AG08395 (cell line): ENCODE results near the gene SH3BP1.

Experiments
- DNase-seq: peaks from one replicate; pipeline ENCODE4 v3.0.0; 2012; ENCODE audit warnings: mixed read lengths, low spot score

The SH3BP1 gene

DNA sequence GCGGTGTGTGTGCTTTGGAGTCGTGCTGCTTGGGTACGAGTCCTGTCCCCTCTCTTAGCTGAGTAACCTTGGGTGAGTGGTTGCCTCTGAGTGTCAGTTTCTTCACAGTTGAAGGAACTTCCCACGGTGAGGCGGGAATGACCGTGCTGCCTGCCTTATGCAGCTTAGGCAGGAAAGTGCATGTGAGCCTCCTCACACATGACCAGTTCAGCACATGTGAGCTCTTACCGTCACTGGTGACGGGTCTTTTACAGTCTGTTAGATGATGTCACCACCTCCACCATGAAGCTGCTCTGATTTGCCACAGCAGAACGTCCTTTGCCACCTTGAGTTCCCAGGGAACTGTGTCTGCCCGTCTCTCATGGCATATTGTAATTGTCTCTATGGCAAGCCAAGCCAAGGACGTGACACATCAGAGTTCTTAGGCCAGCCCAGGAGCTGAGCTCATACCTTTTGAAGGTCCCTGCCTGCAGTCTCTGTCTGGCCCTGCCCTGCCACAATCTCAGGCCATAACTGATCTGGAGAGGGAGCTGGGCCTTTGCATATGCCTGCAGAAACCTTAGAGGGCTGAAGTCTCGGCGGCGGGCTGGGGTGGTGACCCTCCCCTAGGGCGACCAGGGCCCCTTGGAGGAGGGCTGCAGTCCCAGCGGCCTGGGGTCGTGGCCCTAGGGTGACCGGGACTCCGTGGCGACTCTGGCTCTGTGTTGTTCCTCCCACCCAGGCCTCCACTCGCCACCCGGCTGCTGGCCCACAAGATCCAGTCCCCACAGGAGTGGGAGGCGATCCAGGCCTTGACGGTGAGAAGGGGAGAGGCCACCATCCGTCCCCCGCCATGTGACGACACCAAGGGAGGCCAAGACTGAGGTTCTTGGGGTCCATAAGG, 23.0 kb upstream of the SH3BP1 start:
- no peak for DNase-seq

DNA sequence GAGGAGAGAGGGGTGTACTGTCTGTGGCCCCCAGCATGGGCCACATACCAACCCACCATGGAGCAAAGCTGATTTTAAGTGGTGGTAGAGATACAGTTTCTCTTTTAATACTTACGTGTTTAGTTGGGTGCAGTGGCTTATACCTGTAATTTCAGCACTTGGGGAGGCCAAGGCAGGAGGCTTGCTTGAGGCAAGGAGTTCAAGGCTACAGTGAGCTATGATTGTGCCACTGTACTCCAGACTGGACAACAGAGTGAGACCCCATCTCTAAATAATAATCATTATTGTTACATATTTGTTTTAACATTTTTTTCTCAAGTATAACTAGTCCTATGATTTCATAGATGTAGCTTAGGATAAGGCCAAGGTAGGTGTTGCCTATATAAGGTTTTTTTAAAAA, 22.0 kb upstream of the SH3BP1 start:
- no peak for DNase-seq

DNA sequence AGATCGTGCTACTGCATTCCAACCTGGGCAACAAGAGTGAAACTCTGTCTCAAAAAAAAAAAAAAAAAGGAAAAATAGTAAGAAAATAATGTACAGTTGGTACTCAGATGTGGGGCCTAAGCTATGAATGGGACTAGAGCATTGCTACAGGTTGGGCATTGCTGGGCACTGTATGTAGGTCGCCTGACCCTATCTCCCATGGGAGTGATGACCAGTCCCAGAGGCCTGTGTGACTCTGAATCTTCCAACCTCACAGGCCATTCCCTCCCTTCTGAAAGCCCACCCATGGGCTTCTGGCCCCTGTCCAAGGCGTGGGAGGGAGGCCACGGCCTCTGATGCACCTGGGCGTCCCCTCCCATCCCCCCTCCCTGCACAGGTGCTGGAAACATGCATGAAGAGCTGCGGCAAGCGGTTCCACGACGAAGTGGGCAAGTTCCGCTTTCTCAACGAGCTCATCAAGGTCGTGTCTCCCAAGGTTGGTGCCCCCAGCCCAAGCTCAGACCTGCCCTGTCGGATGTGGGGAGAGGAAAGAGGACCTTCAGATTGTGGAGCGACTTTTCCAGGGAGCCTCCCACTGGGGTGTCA, 21.3 kb upstream of the SH3BP1 start:
- DNase-seq, result no peak

DNA sequence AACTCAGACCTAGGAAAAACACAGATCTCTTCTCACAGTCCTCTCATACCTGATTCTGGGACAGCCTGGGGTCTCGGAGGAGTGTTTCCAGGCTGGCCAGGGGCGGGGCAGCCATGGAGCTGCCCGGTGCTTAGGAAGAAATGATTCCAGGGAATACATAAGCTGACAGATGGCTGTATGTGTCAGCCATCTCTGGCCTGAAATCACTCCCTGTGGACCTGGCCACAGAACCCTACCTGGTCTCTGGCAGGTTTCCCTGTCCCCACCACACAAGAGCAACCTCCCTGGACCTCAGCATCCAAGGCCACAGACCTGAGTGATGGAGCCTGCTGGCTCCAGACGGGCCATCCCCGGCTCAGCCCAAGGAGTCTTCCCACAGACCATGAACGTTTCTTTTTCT, 20.8 kb upstream of the SH3BP1 start:
- DNase-seq, result no peak

DNA sequence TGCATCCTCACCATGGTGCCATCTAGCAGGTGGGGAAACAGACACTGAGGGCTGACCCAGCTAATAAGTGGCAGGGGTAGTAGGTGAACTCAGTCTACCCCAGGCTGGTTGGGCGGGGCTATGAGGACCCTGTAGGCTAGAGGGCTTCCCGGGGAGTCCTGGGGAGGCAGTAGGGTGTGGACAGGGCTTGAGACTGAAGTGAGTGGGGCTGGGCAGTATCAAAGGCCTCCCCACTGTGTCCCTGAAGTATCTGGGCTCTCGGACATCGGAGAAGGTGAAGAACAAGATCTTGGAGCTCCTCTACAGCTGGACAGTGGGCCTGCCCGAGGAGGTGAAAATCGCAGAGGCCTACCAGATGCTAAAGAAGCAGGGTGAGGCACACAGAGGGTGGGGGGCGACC, 19.5 kb upstream of the SH3BP1 start:
- DNase-seq, result no peak

DNA sequence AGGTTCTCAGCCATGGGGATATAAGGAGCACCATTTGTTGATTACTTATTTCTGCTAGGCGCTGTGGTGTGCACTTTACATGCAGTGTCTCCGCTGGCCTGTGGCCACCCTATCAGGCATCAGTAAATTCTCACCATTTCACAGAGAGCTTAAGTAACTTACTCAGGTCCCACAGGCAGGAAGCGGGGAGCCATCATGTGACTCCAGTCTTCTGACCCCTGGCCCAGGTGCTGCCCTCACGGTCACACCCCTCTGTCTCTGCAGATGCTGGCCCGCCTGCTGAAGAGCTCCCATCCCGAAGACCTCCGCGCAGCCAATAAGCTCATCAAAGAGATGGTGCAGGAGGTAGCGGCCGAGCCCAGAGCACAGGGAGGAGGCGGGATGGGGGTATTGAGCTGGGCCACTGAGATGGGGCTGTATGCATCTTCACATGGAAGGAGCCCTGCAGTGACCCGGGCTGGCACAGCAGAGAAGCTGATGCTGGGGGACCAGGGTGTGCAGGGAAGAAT, 18.1 kb upstream of the SH3BP1 start:
- no peak for DNase-seq

DNA sequence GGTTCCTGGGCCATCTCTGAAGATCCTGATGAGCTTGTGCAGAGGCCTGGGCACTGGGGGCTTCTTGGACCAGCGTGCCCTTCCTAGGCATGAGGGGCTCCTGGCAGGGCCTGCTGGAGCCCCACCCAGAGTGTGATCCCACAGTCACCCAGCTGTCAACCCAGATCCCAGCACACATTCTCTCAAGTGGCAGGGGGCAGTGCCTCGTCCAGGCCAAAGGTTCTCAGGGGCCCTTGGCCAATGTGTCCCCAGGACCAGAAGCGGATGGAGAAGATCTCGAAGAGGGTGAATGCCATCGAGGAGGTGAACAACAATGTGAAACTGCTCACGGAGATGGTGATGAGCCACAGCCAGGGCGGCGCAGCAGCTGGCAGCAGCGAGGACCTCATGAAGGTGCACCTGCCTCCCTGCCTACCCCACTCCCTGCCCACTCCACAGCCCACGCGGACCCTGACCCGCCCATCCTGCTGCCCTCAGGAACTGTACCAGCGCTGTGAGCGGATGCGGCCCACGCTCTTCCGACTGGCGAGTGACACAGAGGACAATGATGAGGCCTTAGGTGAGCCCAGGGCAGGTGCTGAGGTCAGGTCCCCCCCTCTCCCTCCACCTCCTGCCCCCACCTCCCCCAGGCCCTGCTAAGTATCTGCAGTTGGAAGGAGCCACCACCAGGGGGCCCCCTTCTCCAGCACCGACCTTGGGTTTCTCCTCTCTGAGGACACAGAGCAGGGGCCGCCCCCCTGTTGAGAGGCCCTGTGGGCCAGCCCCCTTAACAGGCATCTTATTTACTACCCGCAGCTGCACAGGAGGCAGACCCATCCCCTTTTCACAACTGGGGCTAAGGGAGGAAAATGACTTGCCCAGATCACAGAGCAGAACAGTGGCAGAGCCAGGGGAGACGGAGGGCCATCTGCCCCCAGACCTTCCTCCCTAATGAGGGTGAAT, 16.1 kb upstream of the SH3BP1 start:
- peak; percentile 84 for DNase-seq

DNA sequence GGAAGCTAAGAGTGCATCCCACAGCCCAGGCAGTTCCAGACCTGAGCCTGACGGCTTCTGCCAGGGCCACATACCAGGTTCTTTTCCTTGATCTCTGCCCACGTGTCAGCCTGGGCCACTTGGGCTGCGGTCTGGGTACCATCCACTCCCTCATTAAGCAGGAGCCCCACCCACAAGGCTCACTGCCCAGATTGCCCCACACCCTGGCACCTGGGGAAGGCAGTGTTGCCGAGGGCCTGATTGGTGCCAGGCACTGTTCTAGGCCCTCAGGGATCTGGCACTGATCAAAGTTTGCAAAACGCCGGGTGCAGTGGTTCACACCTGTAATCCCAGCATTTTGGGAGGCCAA, 15.5 kb upstream of the SH3BP1 start:
- no peak for DNase-seq

DNA sequence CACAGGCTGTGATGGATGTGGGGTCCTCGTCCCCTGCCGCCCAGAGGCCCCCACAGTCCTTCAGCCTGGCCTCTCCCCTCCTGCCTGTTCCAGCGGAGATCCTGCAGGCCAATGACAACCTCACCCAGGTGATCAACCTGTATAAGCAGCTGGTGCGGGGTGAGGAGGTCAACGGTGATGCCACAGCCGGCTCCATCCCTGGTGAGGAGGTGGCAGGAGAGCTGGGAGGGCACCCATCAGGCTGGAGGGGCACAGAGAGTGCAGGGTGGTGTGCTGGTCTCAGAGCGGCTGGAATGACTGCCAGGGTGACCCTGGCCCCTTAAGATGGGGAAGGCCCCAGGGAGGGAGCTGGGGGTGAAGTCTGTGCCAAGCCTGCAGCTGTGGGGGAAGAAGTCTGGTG, 14.6 kb upstream of the SH3BP1 start:
- no peak for DNase-seq

DNA sequence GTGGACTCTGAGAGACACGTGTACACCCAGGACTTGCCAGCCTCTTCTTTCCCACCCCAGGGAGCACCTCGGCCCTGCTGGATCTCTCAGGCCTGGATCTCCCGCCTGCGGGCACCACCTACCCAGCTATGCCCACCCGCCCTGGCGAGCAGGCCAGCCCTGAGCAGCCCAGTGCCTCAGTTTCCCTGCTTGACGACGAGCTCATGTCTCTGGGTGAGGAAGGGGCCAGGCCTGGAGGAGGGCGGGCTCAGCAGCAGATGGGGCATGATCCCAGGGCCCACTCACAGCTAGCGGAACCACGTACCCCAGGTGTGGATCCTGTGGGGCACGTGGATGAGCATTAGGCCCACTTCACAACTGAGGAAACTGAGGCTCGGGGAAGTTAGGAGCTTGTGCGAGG, 13.7 kb upstream of the SH3BP1 start:
- no peak for DNase-seq

DNA sequence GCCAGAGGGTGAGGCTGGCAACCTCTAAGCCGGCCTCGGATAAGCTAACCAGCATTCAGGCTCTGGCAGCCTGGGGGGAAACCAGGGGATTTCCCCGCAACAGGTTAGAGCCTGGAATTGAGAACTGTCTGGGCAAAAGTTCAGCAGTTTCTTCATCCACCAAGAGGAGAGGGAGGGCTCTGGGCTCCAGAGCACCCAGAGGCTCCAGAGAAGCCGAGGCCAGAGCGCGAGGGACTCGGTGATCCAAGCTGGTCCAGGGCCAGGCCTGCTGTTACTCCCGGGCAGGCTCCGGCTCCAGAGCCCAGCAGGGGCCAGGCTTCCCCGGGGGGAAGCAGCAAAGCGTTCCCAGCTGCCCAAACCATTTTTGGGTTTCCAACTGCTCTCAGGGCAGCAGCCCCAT, 13.3 kb upstream of the SH3BP1 start:
- DNase-seq, result peak; percentile 10

DNA sequence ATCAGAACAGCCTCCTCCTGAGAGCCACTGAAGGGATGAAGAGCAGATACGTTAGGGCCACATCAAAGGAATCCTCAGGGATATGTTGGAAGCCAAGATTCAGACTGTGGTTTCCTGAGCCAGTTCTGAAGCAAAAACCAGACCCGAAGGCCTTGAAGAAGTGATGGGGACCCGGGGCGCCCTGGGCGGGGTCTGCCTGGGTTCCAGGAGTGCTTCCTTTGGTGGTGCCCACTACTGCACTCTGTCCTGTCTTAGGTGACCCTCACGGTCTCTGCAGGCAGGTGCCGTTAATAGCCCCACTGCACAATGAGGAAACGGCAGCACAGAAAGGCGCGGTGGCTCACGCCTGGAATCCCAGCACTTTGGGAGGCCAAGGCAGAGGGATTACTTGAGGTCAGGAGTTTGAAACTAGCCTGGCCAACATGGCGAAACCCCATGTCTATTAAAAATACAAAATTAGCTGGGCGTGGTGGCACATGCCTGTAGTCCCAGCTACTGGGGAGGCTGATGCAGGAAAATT, 12.9 kb upstream of the SH3BP1 start:
- no peak for DNase-seq

DNA sequence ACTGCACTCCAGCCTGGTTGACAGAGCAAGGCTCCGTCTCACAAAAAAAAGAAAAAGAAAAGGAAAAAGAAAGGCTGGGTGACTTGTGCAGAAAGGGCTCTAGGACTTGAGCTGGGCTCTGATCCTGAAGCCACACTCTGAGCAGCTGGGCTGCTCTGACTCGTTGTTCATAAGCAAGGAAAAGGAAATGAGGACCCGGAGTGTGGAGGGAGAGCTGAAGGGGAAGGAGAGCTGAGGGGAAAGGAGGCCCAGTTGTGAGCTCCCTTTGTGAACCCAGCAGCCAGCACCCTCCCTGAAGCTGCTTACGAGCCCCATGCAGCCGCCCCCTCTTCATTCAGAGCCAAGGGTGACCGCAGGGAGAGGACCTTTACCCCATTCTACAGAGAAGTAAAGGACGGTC, 12.3 kb upstream of the SH3BP1 start:
- DNase-seq, result no peak

DNA sequence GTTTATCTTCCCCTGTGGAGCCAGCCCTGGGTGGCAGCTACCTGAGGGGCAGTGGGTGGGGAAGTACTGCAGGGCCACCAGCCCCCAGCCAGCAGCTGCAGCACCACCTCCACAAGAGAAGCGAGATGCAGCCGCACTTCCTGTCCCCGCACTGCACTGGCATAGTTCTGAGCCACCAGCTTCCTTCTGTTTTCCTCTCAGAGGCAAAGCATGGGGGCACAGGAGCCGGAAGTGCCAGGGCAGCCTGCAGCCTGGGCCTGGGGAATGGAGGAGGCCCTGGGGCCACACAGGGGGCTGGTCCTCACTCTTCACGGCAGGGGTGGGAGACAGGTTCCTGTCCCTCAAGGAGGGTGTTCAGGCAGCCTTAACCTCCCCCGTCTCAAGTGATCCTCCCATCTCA, 11.9 kb upstream of the SH3BP1 start:
- DNase-seq, result no peak

DNA sequence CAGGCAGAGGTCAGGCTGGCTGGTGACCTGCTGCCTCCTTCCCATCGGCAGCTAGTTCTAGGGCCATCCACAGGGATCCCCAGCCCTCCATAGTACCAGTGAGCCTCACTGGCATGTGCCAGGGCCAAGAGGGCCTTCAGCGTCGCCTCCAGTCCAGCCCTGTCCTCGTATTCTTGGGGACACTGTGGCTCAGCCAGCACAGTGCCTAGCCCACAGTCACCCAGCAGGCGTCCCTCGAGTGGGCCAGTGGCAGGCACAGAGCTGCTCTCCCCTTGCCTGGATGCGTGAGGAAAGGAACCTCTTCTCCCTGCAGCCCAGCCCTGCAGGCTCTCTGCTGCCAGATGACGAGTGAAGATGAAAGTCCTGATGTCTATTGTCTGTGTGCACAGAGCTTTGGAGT, 10.6 kb upstream of the SH3BP1 start:
- DNase-seq, result no peak

DNA sequence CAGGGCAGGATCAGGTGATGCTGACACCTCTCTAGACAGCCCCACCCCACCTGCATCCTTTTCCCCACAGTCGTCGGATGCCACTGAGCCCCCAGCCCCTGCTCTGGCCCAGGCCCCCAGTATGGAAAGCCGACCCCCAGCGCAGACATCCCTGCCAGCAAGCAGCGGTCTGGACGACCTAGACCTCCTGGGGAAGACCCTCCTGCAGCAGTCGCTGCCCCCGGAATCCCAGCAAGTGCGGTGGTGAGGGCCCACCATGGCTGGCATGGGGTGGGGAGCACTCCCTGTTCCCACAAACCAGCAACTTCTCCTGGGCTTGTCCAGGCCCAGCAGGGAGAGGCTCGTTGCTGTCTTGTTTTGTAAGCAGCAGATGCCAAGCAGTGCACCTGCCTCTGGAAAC, 9.5 kb upstream of the SH3BP1 start:
- no peak for DNase-seq

DNA sequence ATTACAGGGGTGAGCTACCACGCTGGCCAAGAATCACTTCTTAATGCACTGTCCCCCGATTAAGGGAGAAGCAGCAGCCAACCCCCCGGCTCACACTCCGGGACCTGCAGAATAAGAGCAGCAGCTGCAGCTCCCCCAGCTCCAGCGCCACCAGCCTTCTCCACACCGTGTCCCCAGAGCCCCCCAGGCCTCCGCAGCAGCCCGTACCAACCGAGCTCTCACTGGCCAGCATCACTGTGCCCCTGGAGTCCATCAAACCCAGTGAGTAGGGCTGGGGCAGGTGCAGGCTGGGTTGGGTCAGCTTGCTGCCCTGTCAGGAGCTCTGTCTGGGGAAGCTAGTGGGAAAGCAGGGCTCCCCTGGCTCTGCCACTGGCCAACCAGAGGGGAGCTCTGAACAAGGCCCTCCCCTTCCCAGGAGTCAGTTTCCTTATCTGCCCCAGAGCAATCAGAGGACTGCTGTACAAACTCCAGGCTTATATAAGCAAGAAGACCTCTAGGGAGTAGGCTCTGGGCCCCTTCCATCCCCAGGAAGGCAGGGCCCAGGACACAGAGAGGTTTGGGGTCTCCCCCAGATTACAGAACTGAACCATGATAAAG, 8.5 kb upstream of the SH3BP1 start:
- DNase-seq, result no peak

DNA sequence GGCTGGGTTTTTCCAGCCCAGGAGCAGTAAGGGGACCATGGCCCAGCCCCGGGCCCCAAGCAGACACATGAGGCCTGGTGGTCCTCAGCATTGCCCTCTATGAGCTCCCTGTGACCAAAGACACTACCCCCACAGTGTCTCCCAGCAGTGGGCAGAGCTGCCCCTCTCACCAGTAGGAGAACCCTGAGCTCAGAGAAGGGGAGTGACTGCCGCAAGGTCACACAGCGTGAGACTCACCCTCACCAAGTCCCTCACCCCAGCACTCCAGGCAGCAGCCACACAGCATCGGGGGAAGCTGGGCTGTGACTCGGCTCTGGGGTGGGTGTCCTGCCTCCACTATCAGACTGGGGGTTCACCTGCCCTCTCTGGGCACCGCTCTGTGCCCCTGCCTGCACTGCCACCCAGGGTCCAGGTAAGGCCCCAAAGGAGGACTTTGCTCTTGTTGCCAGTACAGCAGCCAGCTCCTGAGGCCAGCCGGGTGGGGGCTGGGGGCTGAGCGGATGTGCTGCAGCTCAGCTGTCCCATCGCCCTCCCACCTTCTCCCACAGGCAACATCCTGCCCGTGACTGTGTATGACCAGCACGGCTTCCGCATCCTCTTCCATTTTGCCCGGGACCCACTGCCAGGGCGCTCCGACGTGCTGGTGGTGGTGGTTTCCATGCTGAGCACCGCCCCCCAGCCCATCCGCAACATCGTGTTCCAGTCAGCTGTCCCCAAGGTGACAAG, 7.9 kb upstream of the SH3BP1 start:
- DNase-seq, result no peak

DNA sequence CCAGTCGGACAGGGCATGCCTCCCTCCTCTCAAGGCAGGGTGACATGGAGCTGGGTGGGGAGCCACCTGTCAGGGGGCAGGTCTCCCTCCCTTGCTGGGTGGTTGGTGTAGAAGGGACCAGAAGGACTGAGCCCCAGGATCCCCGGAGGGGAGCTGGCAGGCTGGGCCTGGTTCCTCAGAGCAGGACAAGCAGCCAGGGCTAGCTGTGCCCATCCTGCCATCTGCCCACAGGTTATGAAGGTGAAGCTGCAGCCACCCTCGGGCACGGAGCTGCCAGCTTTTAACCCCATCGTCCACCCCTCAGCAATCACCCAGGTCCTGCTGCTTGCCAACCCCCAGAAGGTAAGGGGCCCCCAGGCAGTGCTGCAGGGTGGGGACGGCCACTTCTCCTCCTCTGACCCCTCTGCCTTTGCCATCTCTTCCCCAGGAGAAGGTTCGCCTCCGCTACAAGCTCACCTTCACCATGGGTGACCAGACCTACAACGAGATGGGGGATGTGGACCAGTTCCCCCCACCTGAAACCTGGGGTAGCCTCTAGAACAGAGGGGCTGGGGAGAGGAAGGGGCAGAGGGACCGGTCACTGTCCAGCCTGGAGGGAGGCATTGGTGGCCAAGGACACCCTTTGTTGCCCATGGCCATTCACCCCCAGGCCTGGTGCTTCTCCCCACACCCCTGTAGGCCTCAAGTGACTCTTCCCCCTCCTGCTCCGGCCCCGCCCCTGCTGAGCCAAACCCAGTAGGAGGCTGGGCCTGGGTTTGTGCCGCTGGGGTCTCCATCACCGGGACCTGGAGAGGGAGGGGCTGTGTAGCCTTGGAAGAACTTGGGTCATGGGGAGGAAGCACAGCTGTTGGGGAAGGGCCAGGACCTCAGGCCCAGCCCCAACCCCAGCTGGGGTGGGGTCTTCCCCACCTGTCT, 7.0 kb upstream of the SH3BP1 start:
- no peak for DNase-seq

DNA sequence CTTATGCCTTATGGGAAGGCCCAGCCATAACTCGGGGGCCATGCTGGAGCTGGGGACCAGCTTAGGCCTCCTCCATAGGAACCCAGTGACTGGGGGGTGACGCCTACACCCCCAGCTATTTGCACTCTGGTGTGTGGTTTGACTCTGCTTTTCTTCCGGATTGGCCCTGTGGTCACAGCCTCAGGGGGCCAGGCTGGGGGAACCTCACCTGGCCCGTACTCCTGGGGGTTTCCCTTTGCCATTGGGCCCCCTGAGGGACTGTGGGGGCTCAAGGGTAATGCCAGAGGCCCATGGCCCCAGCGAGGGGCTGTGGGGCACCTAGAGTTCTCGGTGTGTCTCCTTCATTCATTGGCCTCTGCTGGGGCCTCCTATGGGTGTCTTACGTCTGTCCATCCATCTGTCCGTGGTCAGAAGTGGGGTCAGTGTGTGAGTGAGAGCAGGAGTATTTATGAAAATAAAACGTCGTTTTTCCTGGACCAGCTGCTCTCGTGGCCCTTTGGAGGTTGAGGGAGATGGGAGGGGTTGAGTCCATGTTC, 6.3 kb upstream of the SH3BP1 start:
- no peak for DNase-seq
